Activated gamma-delta T cell treated with anti-CD3 and anti-CD28 coated beads, Interleukin-2, amount 50 U/mL, for 16 hours (primary cell): Measurements from ENCODE around the gene TMEM43.

Experiments used
- DNase-seq: peaks from one replicate; pipeline ENCODE4 v3.0.0-alpha.2; 2020; ENCODE audit warnings: low read depth

The TMEM43 gene

GRCh38 chr3:14138109-14138877 lies 13.4 kb downstream of the TMEM43 start:
- DNase-seq, result no peak

GRCh38 chr3:14138878-14139655 lies 14.2 kb downstream of the TMEM43 start:
- no peak for DNase-seq

- no peak for DNase-seq
Measured at GRCh38 chr3:14139771-14140170, 14.9 kb downstream of the TMEM43 start.

GRCh38 chr3:14140668-14141067 lies 15.8 kb downstream of the TMEM43 start:
- no peak for DNase-seq

- no peak for DNase-seq
Measured at GRCh38 chr3:14141144-14141543, 16.3 kb downstream of the TMEM43 start.

- no peak for DNase-seq
Measured at GRCh38 chr3:14141602-14142341, 16.9 kb downstream of the TMEM43 start.

GRCh38 chr3:14142567-14143270 lies 17.9 kb downstream of the TMEM43 start:
- peak; percentile 45 for DNase-seq

GRCh38 chr3:14143271-14144225 lies 18.7 kb downstream of the TMEM43 start:
- no peak for DNase-seq

- DNase-seq, result peak; percentile 52
Measured at GRCh38 chr3:14144423-14145075, 19.7 kb downstream of the TMEM43 start.

- no peak for DNase-seq
Measured at GRCh38 chr3:14145236-14145635, 20.4 kb downstream of the TMEM43 start.

- DNase-seq, result no peak
Measured at GRCh38 chr3:14145670-14146380, 21.0 kb downstream of the TMEM43 start.

- DNase-seq, result no peak
Measured at GRCh38 chr3:14146381-14147065, 21.7 kb downstream of the TMEM43 start.

GRCh38 chr3:14147066-14147435 lies 22.2 kb downstream of the TMEM43 start:
- DNase-seq, result no peak

GRCh38 chr3:14147617-14148016 lies 22.8 kb downstream of the TMEM43 start:
- DNase-seq, result no peak

GRCh38 chr3:14148041-14148985 lies 23.5 kb downstream of the TMEM43 start:
- DNase-seq, result no peak

GRCh38 chr3:14150078-14150477 lies 25.2 kb downstream of the TMEM43 start:
- DNase-seq, result no peak

- DNase-seq, result no peak
Measured at GRCh38 chr3:14150491-14151230, 25.8 kb downstream of the TMEM43 start.
